ENCODE data around the gene KLF11.

DNA sequence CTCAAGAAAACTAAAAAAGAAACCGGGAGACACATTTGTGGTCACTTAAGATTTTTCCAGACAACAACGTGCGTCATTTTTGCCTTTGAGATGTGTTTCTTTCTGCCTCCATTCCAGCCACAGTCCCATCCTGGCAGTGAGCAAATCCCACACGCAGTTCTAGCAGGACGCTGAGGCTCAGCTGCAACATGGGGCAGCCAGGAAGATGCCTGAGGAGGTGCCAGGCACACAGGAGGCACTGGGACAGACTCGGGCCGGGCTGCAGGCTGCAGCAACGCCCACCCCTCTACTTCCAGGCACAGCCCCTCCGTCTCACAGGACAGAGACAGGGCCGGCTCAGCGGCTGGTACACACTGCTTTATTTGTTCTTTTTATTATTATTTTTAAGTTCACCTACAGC lies 13.1 kb downstream of the KLF11 start:
- TF ChIP-seq, protein P1, sequence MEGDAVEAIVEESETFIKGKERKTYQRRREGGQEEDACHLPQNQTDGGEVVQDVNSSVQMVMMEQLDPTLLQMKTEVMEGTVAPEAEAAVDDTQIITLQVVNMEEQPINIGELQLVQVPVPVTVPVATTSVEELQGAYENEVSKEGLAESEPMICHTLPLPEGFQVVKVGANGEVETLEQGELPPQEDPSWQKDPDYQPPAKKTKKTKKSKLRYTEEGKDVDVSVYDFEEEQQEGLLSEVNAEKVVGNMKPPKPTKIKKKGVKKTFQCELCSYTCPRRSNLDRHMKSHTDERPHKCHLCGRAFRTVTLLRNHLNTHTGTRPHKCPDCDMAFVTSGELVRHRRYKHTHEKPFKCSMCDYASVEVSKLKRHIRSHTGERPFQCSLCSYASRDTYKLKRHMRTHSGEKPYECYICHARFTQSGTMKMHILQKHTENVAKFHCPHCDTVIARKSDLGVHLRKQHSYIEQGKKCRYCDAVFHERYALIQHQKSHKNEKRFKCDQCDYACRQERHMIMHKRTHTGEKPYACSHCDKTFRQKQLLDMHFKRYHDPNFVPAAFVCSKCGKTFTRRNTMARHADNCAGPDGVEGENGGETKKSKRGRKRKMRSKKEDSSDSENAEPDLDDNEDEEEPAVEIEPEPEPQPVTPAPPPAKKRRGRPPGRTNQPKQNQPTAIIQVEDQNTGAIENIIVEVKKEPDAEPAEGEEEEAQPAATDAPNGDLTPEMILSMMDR (IDR thresholded peaks at IDR 0.05): no peak
- TF ChIP-seq POLR2AphosphoS5 (IDR thresholded peaks at IDR 0.05) (no peak), POLR2A (IDR thresholded peaks at IDR 0.05) (no peak)

Data from breast epithelium (tissue), 3 donors.